Neural progenitor cell (in vitro differentiated cells): ENCODE results near the gene OBSL1. TPM values are rescaled to one million over a fixed set of nuclear protein-coding genes. Genes with fewer than 3 reads are reported as not detected.

ENCODE experiments used
- DNase-seq: peaks from one replicate; pipeline ENCODE4 v3.0.0-alpha.2; 2016; ENCODE audit warnings: low spot score
- H2AFZ ChIP-seq: fragments of 200-600 bp; sonication (generic); replicated peaks from 2 replicates; pipeline ENCODE4 v1.6.1; 2016; ENCODE audit warnings: antibody characterized with exemption
- H3F3A ChIP-seq: fragments of 200-600 bp; sonication (generic); 2 replicates; pipeline ENCODE4 v1.6.1; 2016; ENCODE audit warnings: antibody characterized with exemption, low read depth
- H3K27ac ChIP-seq: fragments of 200-600 bp; sonication (generic); 2 replicates; pipeline ENCODE4 v1.5.1; 2016; ENCODE audit warnings: mild to moderate bottlenecking
- H3K27me3 ChIP-seq: fragments of 200-600 bp; sonication (generic); 2 replicates; pipeline ENCODE4 v1.6.1; 2016; ENCODE audit warnings: mild to moderate bottlenecking, moderate library complexity
- H3K36me3 ChIP-seq: fragments of 200-600 bp; sonication (generic); 2 replicates; pipeline ENCODE4 v1.5.1; 2016
- H3K4me1 ChIP-seq: fragments of 200-600 bp; sonication (generic); 2 replicates; pipeline ENCODE4 v1.6.1; 2016; ENCODE audit warnings: mixed run types
- H3K4me2 ChIP-seq: fragments of 200-600 bp; sonication (generic); 2 replicates; pipeline ENCODE4 v1.6.1; 2016
- H3K4me3 ChIP-seq: fragments of 200-600 bp; sonication (generic); 2 replicates; pipeline ENCODE4 v1.5.1; 2016
- H3K79me2 ChIP-seq: fragments of 200-600 bp; sonication (generic); 2 replicates; pipeline ENCODE4 v1.6.1; 2016; ENCODE audit warnings: low read depth
- H3K9ac ChIP-seq: fragments of 200-600 bp; sonication (generic); 2 replicates; pipeline ENCODE4 v1.6.1; 2016
- H3K9me3 ChIP-seq: fragments of 200-600 bp; sonication (generic); 2 replicates; pipeline ENCODE4 v1.5.1; 2016; ENCODE audit warnings: low read depth
- H4K20me1 ChIP-seq: fragments of 200-600 bp; sonication (generic); 2 replicates; pipeline ENCODE4 v1.6.1; 2016; ENCODE audit warnings: low read depth
- H3K27ac Mint-ChIP-seq: 3 replicates; pipeline ENCODE4 v1.8.0; 2021; ENCODE audit warnings: mixed read lengths
- H3K27me3 Mint-ChIP-seq: 2 replicates; pipeline ENCODE4 v1.8.0; 2022; ENCODE audit warnings: low read depth, mild to moderate bottlenecking, inconsistent platforms, moderate library complexity, mixed read lengths; ENCODE audit not compliant: insufficient read depth
- H3K36me3 Mint-ChIP-seq: 3 replicates; pipeline ENCODE4 v1.8.0; 2021; ENCODE audit warnings: mixed read lengths
- H3K4me1 Mint-ChIP-seq: 3 replicates; pipeline ENCODE4 v1.8.0; 2021; ENCODE audit warnings: mixed read lengths
- H3K4me3 Mint-ChIP-seq: 3 replicates; pipeline ENCODE4 v1.8.0; 2021; ENCODE audit warnings: mild to moderate bottlenecking, moderate library complexity, mixed read lengths
- H3K9me3 Mint-ChIP-seq: 3 replicates; pipeline ENCODE4 v1.8.0; 2020; ENCODE audit warnings: mixed read lengths
- EZH2 ChIP-seq: fragments of 200-600 bp; sonication (generic); IDR thresholded peaks from 2 replicates; pipeline ENCODE4 v1.6.1; 2017; ENCODE audit warnings: antibody characterized with exemption, mild to moderate bottlenecking, moderate library complexity
- EZH2phosphoT487 ChIP-seq: fragments of 200-600 bp; sonication (generic); IDR thresholded peaks from 2 replicates; pipeline ENCODE4 v1.6.1; 2017; ENCODE audit warnings: antibody characterized with exemption
- total RNA-seq: library from RNA; depleted of rRNA; stranded (reverse); fragments of >200 nt; gene quantifications from 2 replicates; pipeline ENCODE4 v1.2.3, GENCODE V29; 2015; ENCODE audit warnings: low replicate concordance
- TF ChIP-seq, protein P1 (sequence below): fragments of 200-600 bp; sonication (generic); IDR thresholded peaks from 2 replicates; pipeline ENCODE4 v1.5.1; 2017; ENCODE audit warnings: antibody characterized with exemption, mild to moderate bottlenecking

Gene OBSL1
- total RNA-seq, 1 donor from 2014 or later: 31.0 TPM

DNA sequence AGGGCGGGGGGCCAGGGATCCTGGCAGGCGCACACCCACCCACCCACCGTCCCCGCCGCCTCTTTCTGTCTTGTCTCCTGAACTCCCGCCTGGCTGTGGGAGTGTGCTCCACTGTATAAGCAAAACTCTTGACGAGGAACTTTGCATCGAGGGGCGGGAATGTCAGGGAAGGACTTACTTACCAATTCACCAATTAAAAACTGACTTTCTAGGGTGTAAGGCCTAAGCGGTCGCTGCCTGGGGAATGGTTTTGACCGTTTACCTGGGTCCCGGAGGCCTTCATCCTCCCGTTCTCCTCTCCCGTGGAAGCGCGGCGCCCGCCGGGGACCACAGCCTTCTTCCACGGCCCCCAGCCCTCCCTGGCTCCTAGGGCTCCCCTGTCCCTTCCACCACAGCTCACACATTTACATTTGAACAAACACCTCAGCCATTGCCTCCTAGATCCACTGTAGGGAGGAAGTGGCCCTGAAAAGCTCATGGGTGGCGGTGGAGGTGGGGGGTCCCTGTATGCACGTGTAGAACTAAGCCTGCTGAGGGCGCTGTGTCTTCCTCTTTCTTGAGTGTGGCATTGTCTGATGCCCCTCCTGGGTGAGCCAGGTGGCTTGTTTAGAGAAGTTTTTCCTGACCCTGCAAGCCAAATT lies 48.2 kb downstream of the OBSL1 start:
- Histone ChIP-seq H3K27me3 (peaks cover 31% of the 10 kb centered on the region), H3K4me2 (peak overlapping the region; percentile 80), H3K4me1 (peaks cover 69% of the 10 kb centered on the region), H3K9me3 (no peaks in the 10 kb centered on the region), H2AFZ (peak overlapping the region; percentile 70), H3K9ac (no peak overlapping the region), H3K79me2 (no peaks in the 10 kb centered on the region), H3K36me3 (no peaks in the 10 kb centered on the region), H3F3A (peaks cover 56% of the 10 kb centered on the region), H3K27ac (no peak overlapping the region), H4K20me1 (peaks cover 15% of the 10 kb centered on the region), H3K4me3 (peak overlapping the region; percentile 40)
- H3K9me3 Mint-ChIP-seq: no peaks in the 10 kb centered on the region
- TF ChIP-seq, protein P1, sequence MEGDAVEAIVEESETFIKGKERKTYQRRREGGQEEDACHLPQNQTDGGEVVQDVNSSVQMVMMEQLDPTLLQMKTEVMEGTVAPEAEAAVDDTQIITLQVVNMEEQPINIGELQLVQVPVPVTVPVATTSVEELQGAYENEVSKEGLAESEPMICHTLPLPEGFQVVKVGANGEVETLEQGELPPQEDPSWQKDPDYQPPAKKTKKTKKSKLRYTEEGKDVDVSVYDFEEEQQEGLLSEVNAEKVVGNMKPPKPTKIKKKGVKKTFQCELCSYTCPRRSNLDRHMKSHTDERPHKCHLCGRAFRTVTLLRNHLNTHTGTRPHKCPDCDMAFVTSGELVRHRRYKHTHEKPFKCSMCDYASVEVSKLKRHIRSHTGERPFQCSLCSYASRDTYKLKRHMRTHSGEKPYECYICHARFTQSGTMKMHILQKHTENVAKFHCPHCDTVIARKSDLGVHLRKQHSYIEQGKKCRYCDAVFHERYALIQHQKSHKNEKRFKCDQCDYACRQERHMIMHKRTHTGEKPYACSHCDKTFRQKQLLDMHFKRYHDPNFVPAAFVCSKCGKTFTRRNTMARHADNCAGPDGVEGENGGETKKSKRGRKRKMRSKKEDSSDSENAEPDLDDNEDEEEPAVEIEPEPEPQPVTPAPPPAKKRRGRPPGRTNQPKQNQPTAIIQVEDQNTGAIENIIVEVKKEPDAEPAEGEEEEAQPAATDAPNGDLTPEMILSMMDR: peak; percentile 45
- TF ChIP-seq EZH2phosphoT487: no peak
- H3K27me3 Mint-ChIP-seq: peaks cover 36% of the 10 kb centered on the region
- H3K36me3 Mint-ChIP-seq: no peaks in the 10 kb centered on the region
- no peak overlapping the region for H3K27ac Mint-ChIP-seq
- H3K4me1 Mint-ChIP-seq: peaks cover 72% of the 10 kb centered on the region
- H3K4me3 Mint-ChIP-seq: peak overlapping the region; percentile 57
- peak; percentile 57 for DNase-seq

DNA sequence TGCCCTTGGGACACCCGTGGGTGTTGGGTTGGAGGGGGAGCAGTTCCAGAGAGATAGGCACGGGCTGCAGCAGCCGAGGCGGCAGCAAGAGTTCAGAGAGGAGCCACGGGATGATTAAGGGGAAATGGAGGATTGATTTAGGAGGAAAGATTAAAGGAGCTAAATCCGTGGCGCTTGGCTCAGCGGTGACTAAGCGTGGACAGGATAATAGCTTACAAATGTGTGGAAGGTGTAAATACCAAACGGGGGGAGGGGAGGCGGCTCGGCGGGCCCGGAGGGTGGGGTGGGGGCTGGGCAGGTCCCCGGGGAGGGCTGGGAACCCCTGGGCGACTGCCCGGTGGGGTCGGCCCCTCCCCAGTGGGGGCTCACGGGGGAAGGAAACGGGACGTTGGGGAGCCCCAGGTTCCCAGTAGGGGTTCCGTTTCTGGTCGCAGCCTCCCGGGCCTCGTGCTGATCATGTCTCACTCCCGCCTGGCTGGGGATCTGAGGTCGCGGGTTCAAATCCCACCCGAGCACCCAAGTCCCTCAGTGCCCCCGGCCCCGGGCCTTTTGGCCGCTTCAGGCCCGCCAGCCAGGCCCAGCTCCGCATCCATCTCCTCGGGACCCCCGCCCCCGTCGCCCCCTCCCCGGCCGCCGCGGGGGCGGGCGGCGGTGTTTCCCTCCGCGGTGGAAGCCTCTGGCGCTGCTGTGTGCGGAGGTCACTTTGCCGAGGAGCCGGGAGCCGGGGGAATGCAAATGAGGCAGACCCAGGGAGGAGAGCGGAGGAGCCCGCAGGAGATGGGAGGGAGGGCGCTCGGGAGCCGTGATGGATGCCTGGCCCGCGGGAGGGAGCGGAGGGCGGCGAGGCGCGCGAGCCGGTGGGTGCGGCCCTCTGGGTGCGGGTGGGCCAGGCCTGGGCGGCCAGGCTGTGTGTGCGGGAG lies 49.0 kb downstream of the OBSL1 start:
- Histone ChIP-seq H3F3A (peaks cover 56% of the 10 kb centered on the region), H3K4me1 (peaks cover 65% of the 10 kb centered on the region), H4K20me1 (peaks cover 15% of the 10 kb centered on the region), H3K36me3 (no peaks in the 10 kb centered on the region), H3K4me2 (peak overlapping the region; percentile 80), H3K4me3 (peak overlapping the region; percentile 40), H3K27me3 (peaks cover 26% of the 10 kb centered on the region), H3K27ac (no peak overlapping the region), H3K79me2 (no peaks in the 10 kb centered on the region), H3K9ac (no peak overlapping the region), H3K9me3 (no peaks in the 10 kb centered on the region), H2AFZ (peak overlapping the region; percentile 70)
- no peaks in the 10 kb centered on the region for H3K9me3 Mint-ChIP-seq
- H3K27ac Mint-ChIP-seq: no peak overlapping the region
- H3K27me3 Mint-ChIP-seq: peaks cover 32% of the 10 kb centered on the region
- H3K4me3 Mint-ChIP-seq: peak overlapping the region; percentile 56
- TF ChIP-seq, protein P1: no peak
- TF ChIP-seq EZH2phosphoT487 (no peak), EZH2 (no peak)
- peak; percentile 83 for DNase-seq
- H3K36me3 Mint-ChIP-seq: no peaks in the 10 kb centered on the region
- peaks cover 73% of the 10 kb centered on the region for H3K4me1 Mint-ChIP-seq

DNA sequence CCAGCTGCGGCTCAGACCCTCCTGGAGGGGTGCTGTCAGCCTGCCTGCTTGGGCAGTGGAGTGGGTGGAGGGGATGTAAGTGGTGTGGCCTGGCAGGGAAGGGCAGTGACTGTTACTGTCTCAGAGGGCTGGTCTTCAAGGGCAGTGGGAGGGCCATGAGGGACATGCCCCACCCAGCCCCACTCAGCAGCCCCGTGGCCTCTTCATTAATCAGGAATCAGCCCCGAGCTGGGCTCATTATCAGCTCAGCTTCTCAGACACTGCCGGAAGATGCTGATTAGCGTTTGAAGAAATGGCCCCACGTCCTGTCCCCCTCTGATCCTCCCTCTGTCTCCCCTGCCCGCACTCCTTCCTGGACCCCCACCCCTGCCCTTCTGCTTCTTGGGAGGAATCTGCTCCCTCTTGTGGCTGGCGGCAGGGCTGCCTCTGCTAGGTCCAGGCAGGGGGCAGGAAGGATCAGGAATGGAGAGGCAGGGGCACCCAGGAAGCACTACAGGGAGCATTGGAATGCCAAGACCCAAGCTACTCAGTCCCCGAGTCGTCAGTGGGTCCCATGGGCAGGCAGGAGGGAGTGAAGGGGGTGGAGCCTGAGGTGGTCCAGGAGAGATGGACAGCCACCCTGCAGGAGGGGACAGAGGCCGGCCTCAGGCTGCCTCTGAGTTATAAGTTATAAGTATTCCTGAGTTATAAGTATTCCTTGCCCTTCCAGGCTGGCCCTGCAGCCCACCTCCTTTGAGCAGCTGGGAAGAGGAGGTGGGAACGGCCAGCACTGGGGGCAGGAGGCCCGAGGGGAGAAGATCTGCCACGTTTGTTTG lies 50.1 kb downstream of the OBSL1 start:
- H3K9me3 Mint-ChIP-seq: no peaks in the 10 kb centered on the region
- no peak overlapping the region for H3K9ac ChIP-seq

More for the DNA sequence above, 50.1 kb downstream of the OBSL1 start:
- peaks cover 67% of the 10 kb centered on the region for H3K4me1 Mint-ChIP-seq
- peak overlapping the region; percentile 10 for H3K4me3 ChIP-seq
- peaks cover 37% of the 10 kb centered on the region for H3K27me3 Mint-ChIP-seq
- no peak overlapping the region for H2AFZ ChIP-seq
- peaks cover 35% of the 10 kb centered on the region for H3K27me3 ChIP-seq
- H3K27ac ChIP-seq: no peak overlapping the region
- H3K4me2 ChIP-seq: peak overlapping the region; percentile 80
- H3F3A ChIP-seq: peaks cover 49% of the 10 kb centered on the region
- H3K9me3 ChIP-seq: no peaks in the 10 kb centered on the region
- H3K27ac Mint-ChIP-seq: no peak overlapping the region
- peaks cover 54% of the 10 kb centered on the region for H3K4me1 ChIP-seq
- peaks cover 8% of the 10 kb centered on the region for H4K20me1 ChIP-seq
- H3K4me3 Mint-ChIP-seq: peak overlapping the region; percentile 56
- no peak for TF ChIP-seq EZH2
- TF ChIP-seq, protein P1: peak; percentile 80
- TF ChIP-seq EZH2phosphoT487: no peak
- no peaks in the 10 kb centered on the region for H3K79me2 ChIP-seq
- peak; percentile 80 for DNase-seq
- no peaks in the 10 kb centered on the region for H3K36me3 Mint-ChIP-seq
- no peaks in the 10 kb centered on the region for H3K36me3 ChIP-seq
